Muscle of arm (tissue), 12 donors: ENCODE data around the gene LMBR1L. TPM values are rescaled to one million over a fixed set of nuclear protein-coding genes. Genes with fewer than 3 reads are reported as not detected.
A peak's percentile ranks its signal among the peaks of the same experiment; 100 is the strongest.
"Not testable (repeated sequence)": the region's sequence is repeated elsewhere in the genome, so short reads cannot be mapped to it uniquely, and the experiment has no call there.

Experiments
- DNase-seq: peaks from one replicate; pipeline ENCODE4 v3.0.0-alpha.2; 2013
- polyA plus RNA-seq, 12 donors: library from polyadenylated mRNA; unstranded; fragments of 120-200 nt; gene quantifications; one replicate each; pipeline ENCODE4 v1.2.1, GENCODE V29; 2013; ENCODE audit not compliant: insufficient read length in 12 of 12

Gene LMBR1L
- polyA plus RNA-seq, 12 donors = 28.5 to 64.0 (median 38.6) TPM; not detected in 1

- DNase-seq = no peak
Observed at GRCh38 chr12:49089821-49090773, 20.6 kb downstream of the LMBR1L start.

- no peak for DNase-seq
Observed at GRCh38 chr12:49088932-49089330, 21.7 kb downstream of the LMBR1L start.

DNA sequence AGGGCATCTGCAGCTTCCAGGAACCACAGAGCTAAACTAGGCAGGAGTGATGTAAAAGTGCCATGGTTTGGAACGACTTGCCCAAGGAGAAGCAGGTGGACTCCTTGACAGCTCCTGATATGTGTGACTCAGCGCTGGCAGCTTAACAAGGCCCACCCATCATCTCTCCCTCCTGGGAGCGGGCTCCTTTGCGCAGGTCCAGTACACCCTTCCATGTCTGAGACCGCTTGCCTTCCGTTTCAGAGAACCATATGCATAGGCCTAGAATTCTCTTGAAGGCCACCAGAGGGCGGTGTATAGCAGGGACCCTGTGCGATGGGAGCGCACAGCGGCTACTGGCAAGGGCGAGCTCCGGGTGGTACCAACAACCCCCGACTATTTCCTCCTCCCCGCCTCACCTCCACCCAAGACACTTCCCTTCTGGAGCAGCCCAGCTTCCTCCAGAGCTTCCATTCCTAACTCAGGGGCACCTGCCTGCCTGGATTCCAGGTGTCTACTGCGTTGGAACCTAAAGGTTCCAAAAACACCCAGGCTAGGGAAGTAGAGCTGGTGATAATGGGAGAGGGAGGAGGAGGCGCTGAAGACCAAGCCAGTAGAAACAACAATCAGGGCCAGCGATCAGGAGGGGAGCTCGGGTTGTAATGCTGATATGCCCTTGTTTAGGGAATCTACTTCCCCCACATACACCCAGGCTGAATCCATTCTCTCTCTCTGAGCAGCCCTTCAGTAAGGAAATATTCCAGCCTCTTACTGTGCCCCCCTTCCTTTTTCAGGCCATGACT, 22.3 kb downstream of the LMBR1L start:
- peak; percentile 85 for DNase-seq

DNA sequence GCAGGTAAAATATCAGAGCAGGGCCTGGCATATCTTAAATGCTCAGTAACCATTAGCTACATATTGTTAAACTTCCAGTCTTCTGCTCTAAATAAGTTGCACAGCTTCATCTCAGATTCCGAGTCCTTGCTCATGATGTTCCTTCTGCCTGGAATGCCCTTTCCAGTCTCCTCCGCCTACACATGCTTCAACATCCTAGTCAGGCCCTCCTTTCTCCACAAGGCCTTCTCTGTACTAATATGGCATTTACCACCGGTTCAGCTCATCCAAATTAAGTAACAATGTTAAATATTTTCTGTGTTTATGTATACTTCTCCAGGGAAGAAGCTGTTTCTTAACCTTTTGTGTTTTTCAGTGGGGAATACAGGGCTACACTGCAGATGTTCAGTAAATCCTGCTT, 24.5 kb downstream of the LMBR1L start:
- DNase-seq = no peak

DNA sequence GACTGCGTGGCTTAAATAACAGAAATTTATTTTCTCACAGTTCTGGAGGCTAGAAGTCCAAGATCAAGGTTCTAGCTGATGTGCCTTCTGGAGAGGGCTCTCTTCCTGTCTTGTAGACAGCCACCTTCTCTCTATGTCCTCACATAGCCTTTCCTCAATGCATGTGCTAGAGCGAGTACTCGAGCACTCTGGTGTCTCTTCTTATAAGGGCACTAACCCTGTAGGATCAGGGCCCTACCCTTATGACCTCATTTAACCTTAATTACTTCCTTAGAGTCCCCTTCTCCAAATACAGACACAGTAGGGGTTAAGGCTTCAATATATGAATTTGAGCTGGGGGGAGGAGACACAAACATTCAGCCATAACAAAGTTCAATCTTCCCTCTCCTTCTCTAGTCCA, 26.2 kb downstream of the LMBR1L start:
- DNase-seq = no peak

GRCh38 chr12:49079793-49080192, 30.9 kb downstream of the LMBR1L start:
- DNase-seq = no peak

DNA sequence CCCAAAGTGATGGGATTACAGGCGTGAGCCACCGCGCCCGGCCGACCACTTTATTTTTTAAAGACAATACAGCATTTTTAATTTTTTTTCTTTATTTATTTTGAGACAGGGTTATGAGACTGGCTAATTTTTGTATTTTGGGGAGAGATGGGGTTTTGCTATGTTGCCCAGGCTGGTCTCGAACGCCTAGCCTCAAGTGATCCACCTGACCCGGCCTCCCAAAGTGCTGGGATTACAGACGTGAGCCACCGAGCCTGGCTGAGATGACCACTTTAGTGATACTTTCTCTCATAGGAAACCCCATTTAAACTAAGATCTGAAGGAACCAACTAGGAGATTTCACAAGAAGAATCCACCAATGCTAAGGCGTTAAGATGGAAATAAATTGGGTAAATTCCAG, 39.7 kb downstream of the LMBR1L start:
- DNase-seq = no peak

- DNase-seq = peak; percentile 96
Observed at GRCh38 chr12:49069507-49070346, 40.9 kb downstream of the LMBR1L start, which contains the start of gene RHEBL1. Gene RHEBL1 (minus strand): TSS chr12:49069979. CDS start chr12:49069785, 194 bp downstream.

DNA sequence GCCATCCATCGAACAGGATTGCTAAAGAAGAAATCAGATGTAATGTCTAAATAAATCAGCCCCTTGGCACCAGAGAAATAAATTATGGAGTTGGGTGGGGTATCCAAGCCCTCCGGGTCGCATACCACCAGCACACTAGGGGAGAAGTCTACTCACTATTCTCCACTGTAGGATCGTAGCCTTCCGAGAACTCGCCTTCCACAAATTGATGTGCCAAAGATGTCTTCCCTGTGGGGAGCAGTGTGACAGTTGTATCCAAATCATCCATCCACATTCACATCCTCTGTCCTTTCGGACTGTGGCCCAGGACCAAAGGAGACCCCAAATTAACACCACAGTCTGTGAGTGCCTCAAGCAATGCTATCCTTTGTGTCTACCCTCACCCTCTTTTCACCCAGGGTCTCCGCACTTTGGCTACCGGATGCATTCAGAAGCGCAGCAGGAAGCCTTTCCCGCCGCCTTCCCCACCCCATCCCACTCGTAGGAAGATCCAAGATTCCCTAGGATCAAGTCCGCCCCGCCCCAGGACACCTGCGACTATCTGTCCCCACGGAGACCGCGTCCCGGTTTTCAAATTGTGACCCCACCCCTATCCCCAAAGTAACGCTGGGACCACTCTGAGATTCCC, 41.7 kb downstream of the LMBR1L start:
- DNase-seq = no peak

DNA sequence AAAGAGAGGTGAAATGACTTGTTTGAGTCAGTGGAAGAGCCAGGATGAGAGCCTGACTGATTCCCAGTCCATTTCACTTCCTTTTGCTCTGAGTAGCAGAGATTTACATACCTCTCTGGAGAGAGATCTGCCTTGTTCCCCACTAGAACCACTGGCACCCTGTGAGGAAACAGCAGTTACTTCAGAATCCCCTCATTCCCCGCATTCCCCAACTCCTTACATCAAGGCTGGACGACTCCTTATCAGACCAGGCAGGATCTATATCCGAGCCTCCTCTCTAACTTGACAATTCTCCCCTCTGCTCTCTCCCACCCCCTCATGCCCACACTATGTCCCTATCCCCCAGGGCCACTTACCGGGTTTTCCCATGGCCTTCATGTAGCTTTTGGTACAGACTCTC, 44.5 kb downstream of the LMBR1L start:
- DNase-seq = no peak

- DNase-seq = no peak
Observed at GRCh38 chr12:49064767-49065152, 45.9 kb downstream of the LMBR1L start.

DNA sequence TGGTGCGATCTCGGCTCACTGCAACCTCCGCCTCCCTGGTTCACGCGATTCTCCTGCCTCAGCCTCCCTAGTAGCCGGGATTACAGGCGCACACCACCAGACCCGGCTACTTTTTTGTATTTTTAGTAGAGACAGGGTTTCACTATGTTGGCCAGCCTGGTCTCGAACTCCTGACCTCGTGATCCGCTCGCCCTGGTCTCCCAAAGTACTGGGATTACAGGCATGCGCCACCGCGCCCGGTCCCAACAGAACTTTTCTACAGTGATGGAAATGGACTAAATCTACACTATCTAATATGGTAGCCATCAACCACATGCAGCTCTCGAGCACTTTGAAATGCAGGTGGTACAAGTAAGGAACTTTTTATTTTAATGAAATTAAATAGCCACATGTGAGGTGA, 48.7 kb downstream of the LMBR1L start:
- DNase-seq = not testable (repeated sequence)

- no peak for DNase-seq
Observed at GRCh38 chr12:49061157-49061650, 49.4 kb downstream of the LMBR1L start.

GRCh38 chr12:49060237-49061156, 50.1 kb downstream of the LMBR1L start, which contains the start of gene KMT2D:
Gene KMT2D (minus strand): TSS chr12:49060794. CDS start chr12:49055324, 5,470 bp downstream.
- peak; percentile 96 for DNase-seq

- no peak for DNase-seq
Observed at GRCh38 chr12:49059299-49060171, 51.1 kb downstream of the LMBR1L start.

DNA sequence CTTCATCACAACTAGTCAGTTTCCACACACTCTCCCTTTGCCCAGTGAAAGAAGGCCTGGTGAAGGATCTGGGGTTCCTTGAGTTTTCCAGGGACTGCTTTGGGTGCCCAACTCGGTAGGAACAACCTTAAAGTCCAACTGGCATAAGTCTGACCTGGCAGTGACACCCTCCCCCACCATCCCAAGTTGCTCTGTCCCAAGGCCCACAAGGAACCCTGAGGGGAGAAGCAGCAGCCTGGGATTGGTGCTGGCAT, 51.7 kb downstream of the LMBR1L start:
- no peak for DNase-seq

GRCh38 chr12:49058366-49059044, 52.1 kb downstream of the LMBR1L start:
- DNase-seq = no peak

GRCh38 chr12:49057888-49058287, 52.8 kb downstream of the LMBR1L start:
- no peak for DNase-seq
